Neural cell (in vitro differentiated cells): ENCODE measurements around the gene IRAK2. TPM values are rescaled to one million over a fixed set of nuclear protein-coding genes. Genes with fewer than 3 reads are reported as not detected.

ENCODE experiments used
- H2AFZ ChIP-seq: fragments of 200-600, 300-800 bp; sonication (generic), shearing (Covaris generic); 2 replicates; pipeline ENCODE4 v1.6.0; 2014; ENCODE audit warnings: low read depth, mild to moderate bottlenecking, antibody characterized with exemption, low read length, moderate library complexity
- H3F3A ChIP-seq: fragments of 200-600 bp; shearing (Covaris generic); 2 replicates; pipeline ENCODE4 v1.6.1; 2016; ENCODE audit warnings: mild to moderate bottlenecking, moderate library complexity, mixed read lengths, antibody characterized with exemption, low read length; ENCODE audit not compliant: insufficient read depth, poor library complexity, severe bottlenecking
- H3K27ac ChIP-seq: fragments of 200-600, 300-800 bp; sonication (generic), shearing (Covaris generic); 2 replicates; pipeline ENCODE4 v1.5.1; 2014; ENCODE audit warnings: mild to moderate bottlenecking, low read length, moderate library complexity
- H3K27me3 ChIP-seq: fragments of 300-800, 200-600 bp; sonication (generic), shearing (Covaris generic); 2 replicates; pipeline ENCODE4 v1.6.0; 2014; ENCODE audit warnings: mild to moderate bottlenecking, low read depth, low read length, moderate library complexity; ENCODE audit not compliant: insufficient read depth
- H3K36me3 ChIP-seq: fragments of 300-800, 200-600 bp; sonication (generic), shearing (Covaris generic); 2 replicates; pipeline ENCODE4 v1.5.1; 2014; ENCODE audit warnings: mild to moderate bottlenecking, antibody characterized with exemption, low read length, moderate library complexity; ENCODE audit not compliant: insufficient read depth
- H3K4me2 ChIP-seq: fragments of 300-800, 200-600 bp; sonication (generic), shearing (Covaris generic); 2 replicates; pipeline ENCODE4 v1.6.0; 2014; ENCODE audit warnings: mild to moderate bottlenecking, low read length
- H3K4me3 ChIP-seq: fragments of 300-800, 200-600 bp; sonication (generic), shearing (Covaris generic); 2 replicates; pipeline ENCODE4 v1.5.1; 2014; ENCODE audit warnings: mild to moderate bottlenecking, low read length, moderate library complexity
- H3K79me2 ChIP-seq: fragments of 200-600 bp; shearing (Covaris generic); replicated peaks from 2 replicates; pipeline ENCODE4 v1.6.0; 2014; ENCODE audit warnings: mild to moderate bottlenecking, low read length, moderate library complexity; ENCODE audit not compliant: insufficient read depth
- H3K9ac ChIP-seq: fragments of 300-800, 200-600 bp; sonication (generic), shearing (Covaris generic); 2 replicates; pipeline ENCODE4 v1.6.1; 2016; ENCODE audit warnings: mild to moderate bottlenecking, low read length, mixed read lengths
- H3K9me2 ChIP-seq: fragments of 200-600 bp; shearing (Covaris generic); 2 replicates; pipeline ENCODE4 v1.6.1; 2016; ENCODE audit warnings: mild to moderate bottlenecking, low read length, mixed read lengths; ENCODE audit not compliant: insufficient read depth
- H3K9me3 ChIP-seq: fragments of 200-600, 300-800 bp; sonication (generic), shearing (Covaris generic); 2 replicates; pipeline ENCODE4 v1.6.1; 2016; ENCODE audit warnings: mild to moderate bottlenecking, mixed run types, low read length, moderate library complexity, mixed read lengths
- H4K20me1 ChIP-seq: fragments of 200-600 bp; shearing (Covaris generic); 2 replicates; pipeline ENCODE4 v1.6.1; 2016; ENCODE audit warnings: mild to moderate bottlenecking, mixed run types; ENCODE audit not compliant: insufficient read depth
- EP300 ChIP-seq: fragments of 450-650 bp; conservative IDR thresholded peaks from 2 replicates; pipeline ENCODE4 v1.6.1; 2014; ENCODE audit warnings: antibody characterized with exemption, mild to moderate bottlenecking, moderate library complexity; ENCODE audit not compliant: poor library complexity, severe bottlenecking
- EZH2 ChIP-seq: fragments of 200-600, 300-800 bp; shearing (Covaris generic), sonication (generic); IDR thresholded peaks from 2 replicates; pipeline ENCODE4 v1.6.1; 2014; ENCODE audit warnings: antibody characterized with exemption, low read length, borderline replicate concordance, mild to moderate bottlenecking; ENCODE audit not compliant: insufficient read depth, poor library complexity, severe bottlenecking
- MXI1 ChIP-seq: fragments of 450-650 bp; conservative IDR thresholded peaks from 2 replicates; pipeline ENCODE4 v1.6.1; 2014; ENCODE audit warnings: antibody characterized with exemption, mild to moderate bottlenecking; ENCODE audit not compliant: poor library complexity, severe bottlenecking
- POLR2AphosphoS5 ChIP-seq: IDR thresholded peaks from 2 replicates; pipeline ENCODE4 v1.6.1; 2012
- RAD21 ChIP-seq: fragments of 450-650 bp; conservative IDR thresholded peaks from 2 replicates; pipeline ENCODE4 v1.6.1; 2014; ENCODE audit warnings: antibody characterized with exemption, mild to moderate bottlenecking, moderate library complexity
- SMC3 ChIP-seq: fragments of 450-650 bp; conservative IDR thresholded peaks from 2 replicates; pipeline ENCODE4 v1.6.1; 2014; ENCODE audit warnings: antibody characterized with exemption, mild to moderate bottlenecking, moderate library complexity; ENCODE audit not compliant: poor library complexity
- polyA plus RNA-seq: library from polyadenylated mRNA; depleted of rRNA; stranded (reverse); fragments of >200 nt; gene quantifications from 2 replicates; pipeline ENCODE4 v1.2.3, GENCODE V29; 2014
- TF ChIP-seq, protein P1 (sequence below): fragments of 450-650 bp; IDR thresholded peaks from 2 replicates; pipeline ENCODE4 v1.5.1; 2014; ENCODE audit warnings: antibody characterized with exemption, mild to moderate bottlenecking, moderate library complexity; ENCODE audit not compliant: poor library complexity, severe bottlenecking
- TF ChIP-seq, protein P2 (sequence below): IDR thresholded peaks from 2 replicates; pipeline ENCODE4 v1.6.1; 2012; ENCODE audit warnings: borderline replicate concordance

The IRAK2 gene
- polyA plus RNA-seq, 1 donor from 2014 or later, result 0.84 TPM

GRCh38 chr3:10166213-10166604 lies 1.5 kb downstream of the IRAK2 start:
- H4K20me1 ChIP-seq, result no peaks in the 10 kb centered on the region
- no peak overlapping the region for H3K4me3 ChIP-seq
- H3K79me2 ChIP-seq, result no peaks in the 10 kb centered on the region
- no peaks in the 10 kb centered on the region for H3K36me3 ChIP-seq
- no peak overlapping the region for H3K4me2 ChIP-seq
- no peaks in the 10 kb centered on the region for H3K9me2 ChIP-seq
- no peak overlapping the region for H3K9ac ChIP-seq
- no peak overlapping the region for H3K27ac ChIP-seq
- no peaks in the 10 kb centered on the region for H3K9me3 ChIP-seq
- H2AFZ ChIP-seq, result no peak overlapping the region
- peaks cover 9% of the 10 kb centered on the region for H3K27me3 ChIP-seq
- TF ChIP-seq EP300 (no peak), POLR2AphosphoS5 (no peak), RAD21 (no peak), EZH2 (no peak)
- TF ChIP-seq, protein P1, sequence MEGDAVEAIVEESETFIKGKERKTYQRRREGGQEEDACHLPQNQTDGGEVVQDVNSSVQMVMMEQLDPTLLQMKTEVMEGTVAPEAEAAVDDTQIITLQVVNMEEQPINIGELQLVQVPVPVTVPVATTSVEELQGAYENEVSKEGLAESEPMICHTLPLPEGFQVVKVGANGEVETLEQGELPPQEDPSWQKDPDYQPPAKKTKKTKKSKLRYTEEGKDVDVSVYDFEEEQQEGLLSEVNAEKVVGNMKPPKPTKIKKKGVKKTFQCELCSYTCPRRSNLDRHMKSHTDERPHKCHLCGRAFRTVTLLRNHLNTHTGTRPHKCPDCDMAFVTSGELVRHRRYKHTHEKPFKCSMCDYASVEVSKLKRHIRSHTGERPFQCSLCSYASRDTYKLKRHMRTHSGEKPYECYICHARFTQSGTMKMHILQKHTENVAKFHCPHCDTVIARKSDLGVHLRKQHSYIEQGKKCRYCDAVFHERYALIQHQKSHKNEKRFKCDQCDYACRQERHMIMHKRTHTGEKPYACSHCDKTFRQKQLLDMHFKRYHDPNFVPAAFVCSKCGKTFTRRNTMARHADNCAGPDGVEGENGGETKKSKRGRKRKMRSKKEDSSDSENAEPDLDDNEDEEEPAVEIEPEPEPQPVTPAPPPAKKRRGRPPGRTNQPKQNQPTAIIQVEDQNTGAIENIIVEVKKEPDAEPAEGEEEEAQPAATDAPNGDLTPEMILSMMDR, result no peak
- TF ChIP-seq, protein P2, sequence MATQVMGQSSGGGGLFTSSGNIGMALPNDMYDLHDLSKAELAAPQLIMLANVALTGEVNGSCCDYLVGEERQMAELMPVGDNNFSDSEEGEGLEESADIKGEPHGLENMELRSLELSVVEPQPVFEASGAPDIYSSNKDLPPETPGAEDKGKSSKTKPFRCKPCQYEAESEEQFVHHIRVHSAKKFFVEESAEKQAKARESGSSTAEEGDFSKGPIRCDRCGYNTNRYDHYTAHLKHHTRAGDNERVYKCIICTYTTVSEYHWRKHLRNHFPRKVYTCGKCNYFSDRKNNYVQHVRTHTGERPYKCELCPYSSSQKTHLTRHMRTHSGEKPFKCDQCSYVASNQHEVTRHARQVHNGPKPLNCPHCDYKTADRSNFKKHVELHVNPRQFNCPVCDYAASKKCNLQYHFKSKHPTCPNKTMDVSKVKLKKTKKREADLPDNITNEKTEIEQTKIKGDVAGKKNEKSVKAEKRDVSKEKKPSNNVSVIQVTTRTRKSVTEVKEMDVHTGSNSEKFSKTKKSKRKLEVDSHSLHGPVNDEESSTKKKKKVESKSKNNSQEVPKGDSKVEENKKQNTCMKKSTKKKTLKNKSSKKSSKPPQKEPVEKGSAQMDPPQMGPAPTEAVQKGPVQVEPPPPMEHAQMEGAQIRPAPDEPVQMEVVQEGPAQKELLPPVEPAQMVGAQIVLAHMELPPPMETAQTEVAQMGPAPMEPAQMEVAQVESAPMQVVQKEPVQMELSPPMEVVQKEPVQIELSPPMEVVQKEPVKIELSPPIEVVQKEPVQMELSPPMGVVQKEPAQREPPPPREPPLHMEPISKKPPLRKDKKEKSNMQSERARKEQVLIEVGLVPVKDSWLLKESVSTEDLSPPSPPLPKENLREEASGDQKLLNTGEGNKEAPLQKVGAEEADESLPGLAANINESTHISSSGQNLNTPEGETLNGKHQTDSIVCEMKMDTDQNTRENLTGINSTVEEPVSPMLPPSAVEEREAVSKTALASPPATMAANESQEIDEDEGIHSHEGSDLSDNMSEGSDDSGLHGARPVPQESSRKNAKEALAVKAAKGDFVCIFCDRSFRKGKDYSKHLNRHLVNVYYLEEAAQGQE, result no peak
- H3F3A ChIP-seq, result no peaks in the 10 kb centered on the region

- H3K27ac ChIP-seq, result no peak overlapping the region
- no peaks in the 10 kb centered on the region for H3K79me2 ChIP-seq
- no peak overlapping the region for H2AFZ ChIP-seq
- H3K4me2 ChIP-seq, result no peak overlapping the region
- peaks cover 6% of the 10 kb centered on the region for H3K27me3 ChIP-seq
- no peaks in the 10 kb centered on the region for H3K9me3 ChIP-seq
- H3K9me2 ChIP-seq, result no peaks in the 10 kb centered on the region
- no peaks in the 10 kb centered on the region for H3F3A ChIP-seq
- no peaks in the 10 kb centered on the region for H4K20me1 ChIP-seq
- no peaks in the 10 kb centered on the region for H3K36me3 ChIP-seq
- H3K9ac ChIP-seq, result no peak overlapping the region
- H3K4me3 ChIP-seq, result no peak overlapping the region
- TF ChIP-seq RAD21, result no peak
- no peak for TF ChIP-seq POLR2AphosphoS5
- no peak for TF ChIP-seq EZH2
Observed at GRCh38 chr3:10169000-10169496, 4.3 kb downstream of the IRAK2 start.

DNA sequence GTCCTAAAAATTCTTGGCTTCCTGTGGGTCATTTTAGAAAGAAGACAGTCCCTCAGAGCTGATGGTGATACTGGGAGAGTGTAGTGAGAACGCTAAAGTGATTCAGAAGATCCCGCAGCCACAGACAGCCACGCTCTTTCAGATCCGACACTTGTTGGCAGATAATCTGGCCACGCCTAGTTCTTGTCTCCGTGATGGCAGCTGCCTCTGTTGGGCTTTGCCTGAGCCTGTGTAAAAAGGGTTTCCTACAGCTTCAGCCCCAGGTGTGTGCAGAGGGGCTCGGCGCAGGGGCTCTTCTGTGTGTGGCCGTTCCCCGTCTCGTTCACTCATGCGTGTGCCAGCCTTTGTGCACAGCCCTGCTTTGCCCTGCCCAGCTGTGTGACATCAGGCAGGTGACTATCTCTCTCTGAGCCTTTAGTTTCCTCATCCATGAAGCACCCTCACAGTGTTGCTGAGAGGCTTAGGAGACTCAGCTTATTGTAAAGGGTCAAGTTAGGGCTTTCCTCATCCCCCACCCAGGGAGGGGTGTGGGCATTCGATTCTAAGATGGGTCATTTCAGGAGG lies 6.3 kb downstream of the IRAK2 start:
- Histone ChIP-seq H3K27me3 (no peaks in the 10 kb centered on the region), H3K79me2 (no peaks in the 10 kb centered on the region), H4K20me1 (no peaks in the 10 kb centered on the region), H3K9me3 (no peaks in the 10 kb centered on the region), H3K9me2 (no peaks in the 10 kb centered on the region), H2AFZ (no peak overlapping the region), H3K4me3 (no peak overlapping the region), H3K9ac (no peak overlapping the region), H3F3A (no peaks in the 10 kb centered on the region), H3K4me2 (no peak overlapping the region), H3K27ac (no peak overlapping the region), H3K36me3 (no peaks in the 10 kb centered on the region)
- no peak for TF ChIP-seq EP300
- TF ChIP-seq SMC3, result no peak
- no peak for TF ChIP-seq MXI1
- no peak for TF ChIP-seq EZH2
